ENCODE results near the gene TEKT2.

The TEKT2 gene

DNA sequence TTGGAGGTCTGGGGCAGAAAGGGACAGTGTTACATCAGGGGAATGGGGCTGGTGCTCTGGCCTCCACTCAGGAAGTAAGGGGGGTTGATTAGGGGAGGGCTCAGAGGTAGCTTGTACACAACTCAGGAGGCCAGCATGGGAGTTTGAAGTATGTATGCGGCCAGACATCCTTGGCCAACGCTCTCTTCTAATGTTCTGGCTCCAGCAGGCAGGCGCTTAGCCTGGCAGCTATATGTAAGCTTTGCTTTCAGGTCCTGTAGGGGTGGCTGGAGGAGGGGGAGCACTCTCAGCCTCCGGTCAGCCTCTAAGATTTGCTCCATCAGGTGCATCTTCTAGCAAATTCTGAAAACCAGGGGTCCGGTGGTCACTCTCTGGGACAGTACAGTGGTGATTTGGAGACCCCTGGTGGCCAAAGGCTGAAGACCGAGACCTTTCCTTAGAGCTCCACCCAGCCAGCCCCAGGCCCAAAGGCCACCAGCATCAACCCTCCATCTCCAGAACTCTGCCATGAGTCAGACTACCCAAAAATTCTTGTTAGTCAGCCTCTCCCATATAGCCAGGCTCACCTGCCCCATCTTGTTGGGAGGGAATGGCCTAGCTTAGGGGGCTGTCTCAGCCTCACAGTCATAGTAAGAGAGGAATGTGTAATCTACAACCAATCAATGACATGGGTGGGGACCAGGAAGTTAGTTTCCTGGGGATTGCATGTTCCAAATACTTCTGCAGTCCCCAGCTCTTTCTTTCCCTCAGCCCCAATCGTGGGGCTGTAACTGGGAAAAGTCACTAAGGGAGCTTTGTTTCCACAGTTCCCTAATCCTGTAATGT is 50.8 kb downstream of the TEKT2 start:
- DNase-seq: peak; percentile 58

DNA sequence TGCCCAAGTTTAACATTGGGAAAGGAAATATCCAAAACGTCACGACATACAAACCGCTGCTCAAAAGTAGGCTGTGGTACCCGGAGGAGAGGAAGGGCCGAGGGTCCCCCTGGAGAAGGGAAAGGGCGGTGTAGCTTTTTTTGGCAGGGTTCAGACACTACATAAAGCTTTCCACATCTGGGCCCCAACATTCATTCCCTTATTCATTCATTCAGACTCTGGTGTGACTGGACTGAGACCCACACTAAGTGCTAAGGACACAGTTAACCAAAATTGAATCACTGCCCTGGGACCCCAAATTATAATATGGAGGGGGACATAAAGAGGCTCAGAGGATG is 51.4 kb downstream of the TEKT2 start:
- DNase-seq: no peak

DNA sequence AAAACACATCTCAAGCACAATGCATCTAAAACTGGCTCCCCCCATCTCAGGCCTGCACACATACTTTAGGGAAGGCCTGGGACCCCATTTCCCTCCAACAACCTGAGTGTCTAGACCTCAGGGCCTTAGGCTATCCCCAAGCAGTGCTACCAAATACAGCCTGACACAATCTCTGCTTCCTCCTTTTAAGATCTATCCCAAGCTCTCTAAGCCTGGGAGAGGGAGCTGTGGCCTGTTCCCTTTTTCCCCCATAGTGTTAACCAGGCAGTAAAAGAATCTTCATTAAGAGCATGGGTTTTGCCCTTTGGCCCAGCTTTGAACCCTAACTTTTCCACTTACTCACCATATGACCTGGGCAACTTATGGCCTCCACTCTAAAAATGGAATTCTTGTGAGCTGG is 51.9 kb downstream of the TEKT2 start:
- no peak for DNase-seq

DNA sequence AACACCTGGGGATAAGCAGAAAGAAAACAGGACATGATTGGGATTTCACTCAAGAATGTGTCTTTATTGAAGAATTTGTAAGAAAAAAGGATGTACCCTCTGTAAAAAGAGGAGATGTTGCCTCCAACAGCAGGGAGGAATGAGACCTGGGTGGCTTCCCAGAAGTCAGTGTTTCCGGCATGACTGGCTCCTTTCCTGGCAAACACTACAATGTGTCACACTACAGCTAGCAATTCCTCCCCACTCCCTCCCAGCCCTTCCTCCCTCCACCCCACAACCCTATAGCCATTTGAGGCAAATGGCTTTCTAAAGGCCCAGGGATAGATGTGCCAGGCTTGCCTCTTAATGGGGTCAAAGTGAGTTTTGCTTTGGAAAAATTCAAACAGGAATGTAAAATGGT is 52.6 kb downstream of the TEKT2 start:
- no peak for DNase-seq

DNA sequence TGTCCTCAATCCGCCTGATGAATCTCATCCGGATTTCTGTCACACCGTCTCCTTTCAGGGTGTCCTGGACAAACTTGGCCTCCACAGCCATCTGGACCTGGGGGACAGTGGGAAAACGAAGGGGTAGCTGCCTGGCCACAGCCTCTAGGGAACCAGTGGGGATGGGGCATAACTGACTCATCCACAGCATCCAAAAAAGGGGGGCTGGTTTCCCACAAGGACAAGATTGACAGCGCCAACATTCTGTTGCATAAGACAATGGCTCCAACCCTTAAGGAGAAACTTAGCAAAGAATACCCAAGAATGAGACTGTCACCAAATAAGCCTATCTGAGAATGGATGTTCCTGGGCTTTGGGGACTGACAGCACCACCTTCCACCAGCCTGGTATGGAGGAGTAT is 53.3 kb downstream of the TEKT2 start:
- no peak for DNase-seq

DNA sequence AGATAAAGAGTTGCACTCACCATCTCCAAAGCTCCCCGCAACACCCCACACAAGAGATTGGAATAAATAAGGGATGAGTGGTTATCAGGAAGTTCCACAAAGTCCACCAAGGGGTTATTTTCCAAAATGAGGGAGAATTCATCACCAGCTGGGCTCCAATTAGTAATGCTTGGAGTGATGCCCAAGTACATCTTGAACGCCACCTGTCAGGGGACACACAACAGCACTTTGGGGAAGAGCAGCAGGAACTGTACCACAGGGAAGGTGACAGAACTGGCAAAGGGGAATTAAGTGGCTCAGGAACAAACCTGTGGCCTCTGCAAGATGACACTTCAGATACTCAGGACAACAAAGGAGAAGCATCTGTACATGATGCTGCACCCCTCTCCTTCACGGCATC is 53.9 kb downstream of the TEKT2 start:
- no peak for DNase-seq

Measured in stimulated activated CD4-positive, alpha-beta T cell treated with anti-CD3 and anti-CD28 coated beads, Interleukin-15, amount 100 ng/mL, for 24 hours (primary cell).